ENCODE results near the gene OR10G2. TPM values are rescaled to one million over a fixed set of nuclear protein-coding genes. Genes with fewer than 3 reads are reported as not detected.

Gene OR10G2
- not detected for polyA plus RNA-seq (2013, experiment 1 of 2)
- polyA plus RNA-seq (2013, experiment 2 of 2) = not detected

DNA sequence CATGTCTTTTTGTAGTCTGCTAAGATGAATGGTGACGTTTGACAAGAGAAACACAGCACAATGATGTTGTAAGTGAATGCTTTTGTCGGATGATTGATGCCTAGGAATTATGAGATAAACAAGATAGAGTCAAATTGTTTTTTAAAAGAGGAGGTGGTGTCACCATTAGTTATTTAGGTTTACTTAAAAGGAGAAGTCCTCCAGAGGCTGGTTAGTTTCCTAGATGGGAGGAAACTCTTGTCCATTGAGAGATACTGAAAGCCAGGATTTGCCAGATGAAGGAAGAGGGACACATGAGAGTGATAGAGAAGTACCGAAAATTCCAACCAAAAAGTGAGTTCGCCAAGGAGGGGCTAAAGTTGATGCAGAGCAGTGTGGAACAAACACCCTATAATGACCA is at the start of gene OR10G2:
Gene OR10G2, minus strand, starts transcription at position 101 of the 400 bp plus-strand sequence. Its CDS starts 98 bp downstream, at position 3.
- Histone ChIP-seq H3K27me3 (ENCODE audit: insufficient read depth, low read length, poor library complexity) (no peaks in the 10 kb centered on the region), H3K4me3 (ENCODE audit: low read length) (no peak within 1 kb of the TSS), H3K4me1 (ENCODE audit: control insufficient read depth, low read depth, low read length) (no peaks in the 10 kb centered on the region), H3K9ac (ENCODE audit: low read length) (no peak within 1 kb of the TSS), H4K5ac (ENCODE audit: low read length) (no peak within 1 kb of the TSS), H2BK15ac (replicated peaks; ENCODE audit: low read depth) (no peak within 1 kb of the TSS), H3K4ac (ENCODE audit: low read depth, low read length) (no peak within 1 kb of the TSS), H2BK120ac (ENCODE audit: low read depth, low read length) (no peak within 1 kb of the TSS), H4K8ac (ENCODE audit: low read depth, low read length) (no peak within 1 kb of the TSS), H3K27ac (ENCODE audit: low read depth, low read length) (no peak within 1 kb of the TSS), H3K56ac (ENCODE audit: low read length) (no peak within 1 kb of the TSS), H3K79me1 (ENCODE audit: low read length) (no peaks in the 10 kb centered on the region), H3K23ac (ENCODE audit: low read length) (no peak within 1 kb of the TSS), H3K4me2 (ENCODE audit: low read length) (no peak within 1 kb of the TSS), H3K36me3 (ENCODE audit: control insufficient read depth, insufficient read depth, low read length) (no peaks in the 10 kb centered on the region), H2BK5ac (ENCODE audit: low read length) (no peak within 1 kb of the TSS), H3K79me2 (ENCODE audit: control insufficient read depth, insufficient read depth, low read length) (no peaks in the 10 kb centered on the region), H3K18ac (ENCODE audit: low read length) (no peak within 1 kb of the TSS), H2AK5ac (ENCODE audit: low read length) (no peak within 1 kb of the TSS)
- no peak for DNase-seq
- WGBS (ENCODE audit: extremely low coverage, insufficient coverage, low lambda C conversion rate) = no CpG with 5 or more reads among the region's 4 CpGs

GRCh38 chr14:21680072-21680471 is 45.3 kb upstream of the OR10G2 start:
- Histone ChIP-seq H2BK120ac (ENCODE audit: low read depth, low read length) (no peak overlapping the region), H3K27me3 (ENCODE audit: insufficient read depth, low read length, poor library complexity) (no peaks in the 10 kb centered on the region), H2AK5ac (ENCODE audit: low read length) (no peak overlapping the region), H3K4ac (ENCODE audit: low read depth, low read length) (no peak overlapping the region), H4K5ac (ENCODE audit: low read length) (no peak overlapping the region), H3K4me3 (ENCODE audit: low read length) (no peak overlapping the region), H3K27ac (ENCODE audit: low read depth, low read length) (no peak overlapping the region), H2BK15ac (replicated peaks; ENCODE audit: low read depth) (no peak overlapping the region), H3K4me2 (ENCODE audit: low read length) (no peak overlapping the region), H3K4me1 (ENCODE audit: control insufficient read depth, low read depth, low read length) (no peaks in the 10 kb centered on the region), H3K79me2 (ENCODE audit: control insufficient read depth, insufficient read depth, low read length) (no peaks in the 10 kb centered on the region), H3K36me3 (ENCODE audit: control insufficient read depth, insufficient read depth, low read length) (no peaks in the 10 kb centered on the region), H3K9ac (ENCODE audit: low read length) (no peak overlapping the region), H2BK5ac (ENCODE audit: low read length) (no peak overlapping the region), H3K23ac (ENCODE audit: low read length) (no peak overlapping the region), H3K18ac (ENCODE audit: low read length) (no peak overlapping the region), H3K56ac (ENCODE audit: low read length) (no peak overlapping the region), H3K79me1 (ENCODE audit: low read length) (no peaks in the 10 kb centered on the region), H4K8ac (ENCODE audit: low read depth, low read length) (no peak overlapping the region)
- DNase-seq = no peak
- no CpG with 5 or more reads among the region's 2 CpGs for WGBS (ENCODE audit: extremely low coverage, insufficient coverage, low lambda C conversion rate)

GRCh38 chr14:21675566-21675965 is 40.8 kb upstream of the OR10G2 start:
- Histone ChIP-seq H3K4ac (ENCODE audit: low read depth, low read length) (no peak overlapping the region), H2AK5ac (ENCODE audit: low read length) (no peak overlapping the region), H3K4me3 (ENCODE audit: low read length) (no peak overlapping the region), H2BK5ac (ENCODE audit: low read length) (no peak overlapping the region), H2BK120ac (ENCODE audit: low read depth, low read length) (no peak overlapping the region), H3K36me3 (ENCODE audit: control insufficient read depth, insufficient read depth, low read length) (no peaks in the 10 kb centered on the region), H3K9ac (ENCODE audit: low read length) (no peak overlapping the region), H3K18ac (ENCODE audit: low read length) (no peak overlapping the region), H3K4me2 (ENCODE audit: low read length) (no peak overlapping the region), H2BK15ac (replicated peaks; ENCODE audit: low read depth) (no peak overlapping the region), H3K56ac (ENCODE audit: low read length) (no peak overlapping the region), H4K8ac (ENCODE audit: low read depth, low read length) (no peak overlapping the region), H4K5ac (ENCODE audit: low read length) (no peak overlapping the region), H3K27ac (ENCODE audit: low read depth, low read length) (no peak overlapping the region), H3K4me1 (ENCODE audit: control insufficient read depth, low read depth, low read length) (no peaks in the 10 kb centered on the region), H3K23ac (ENCODE audit: low read length) (no peak overlapping the region), H3K27me3 (ENCODE audit: insufficient read depth, low read length, poor library complexity) (no peaks in the 10 kb centered on the region), H3K79me1 (ENCODE audit: low read length) (no peaks in the 10 kb centered on the region), H3K79me2 (ENCODE audit: control insufficient read depth, insufficient read depth, low read length) (no peaks in the 10 kb centered on the region)
- no peak for DNase-seq
- no CpG with 5 or more reads among the region's 4 CpGs for WGBS (ENCODE audit: extremely low coverage, insufficient coverage, low lambda C conversion rate)

DNA sequence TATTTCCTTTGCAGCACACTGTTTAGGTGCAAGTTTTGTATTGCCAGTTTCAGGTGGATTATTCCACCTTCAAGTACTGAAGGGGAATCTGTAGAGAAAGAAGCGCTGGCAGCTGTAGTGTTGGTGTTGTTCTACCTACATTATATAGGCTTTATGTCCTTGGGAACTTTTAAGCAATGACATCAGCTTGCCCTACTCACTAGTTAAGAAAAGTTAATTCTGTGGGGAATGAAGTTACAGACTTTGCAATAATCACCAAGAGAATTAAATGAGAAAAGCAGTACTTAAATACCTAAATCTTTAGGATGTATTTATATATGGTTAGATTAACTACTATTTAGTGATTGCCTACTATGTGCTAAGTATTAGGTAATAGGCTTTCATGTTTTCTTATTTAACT is 39.0 kb upstream of the OR10G2 start, which contains the start of gene OR4E1:
Gene OR4E1, minus strand, starts transcription at position 101 of the 400 bp plus-strand sequence. CDS start 2,883 bp downstream, outside the sequence.
- Histone ChIP-seq H2AK5ac (ENCODE audit: low read length) (no peak within 1 kb of the TSS), H3K79me2 (ENCODE audit: control insufficient read depth, insufficient read depth, low read length) (no peaks in the 10 kb centered on the region), H4K8ac (ENCODE audit: low read depth, low read length) (no peak within 1 kb of the TSS), H3K4me1 (ENCODE audit: control insufficient read depth, low read depth, low read length) (no peaks in the 10 kb centered on the region), H3K4me3 (ENCODE audit: low read length) (no peak within 1 kb of the TSS), H3K9ac (ENCODE audit: low read length) (no peak within 1 kb of the TSS), H2BK120ac (ENCODE audit: low read depth, low read length) (no peak within 1 kb of the TSS), H2BK5ac (ENCODE audit: low read length) (no peak within 1 kb of the TSS), H3K4me2 (ENCODE audit: low read length) (no peak within 1 kb of the TSS), H3K27me3 (ENCODE audit: insufficient read depth, low read length, poor library complexity) (no peaks in the 10 kb centered on the region), H3K79me1 (ENCODE audit: low read length) (no peaks in the 10 kb centered on the region), H3K18ac (ENCODE audit: low read length) (no peak within 1 kb of the TSS), H3K36me3 (ENCODE audit: control insufficient read depth, insufficient read depth, low read length) (no peaks in the 10 kb centered on the region), H3K4ac (ENCODE audit: low read depth, low read length) (no peak within 1 kb of the TSS), H3K56ac (ENCODE audit: low read length) (no peak within 1 kb of the TSS), H3K23ac (ENCODE audit: low read length) (no peak within 1 kb of the TSS), H4K5ac (ENCODE audit: low read length) (no peak within 1 kb of the TSS), H3K27ac (ENCODE audit: low read depth, low read length) (no peak within 1 kb of the TSS), H2BK15ac (replicated peaks; ENCODE audit: low read depth) (no peak within 1 kb of the TSS)
- no peak for DNase-seq
- no CpG with 5 or more reads among the region's 1 CpG for WGBS (ENCODE audit: extremely low coverage, insufficient coverage, low lambda C conversion rate)

DNA sequence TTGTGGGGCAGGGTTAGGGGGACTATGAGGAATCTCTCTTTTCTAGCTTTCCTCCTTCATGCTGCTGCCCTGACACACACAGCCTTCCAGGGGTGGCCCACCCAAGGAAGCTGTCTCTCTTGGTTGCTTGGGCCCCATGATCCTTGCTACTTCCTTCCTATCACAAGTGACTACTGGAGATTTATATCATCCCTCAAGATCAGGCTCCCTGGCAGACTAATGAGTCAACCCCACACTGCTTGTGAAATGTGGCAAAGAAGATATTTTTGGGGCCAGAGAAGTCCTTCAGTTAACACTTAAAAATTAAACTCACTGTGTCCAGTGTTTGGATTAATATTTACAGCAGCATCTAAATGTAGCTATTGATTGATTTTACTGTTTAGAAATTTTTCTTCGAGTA is 37.4 kb upstream of the OR10G2 start:
- H2BK5ac ChIP-seq (ENCODE audit: low read length) = no peak overlapping the region
- no peak overlapping the region for H2BK15ac ChIP-seq (replicated peaks; ENCODE audit: low read depth)
- no peaks in the 10 kb centered on the region for H3K36me3 ChIP-seq (ENCODE audit: control insufficient read depth, insufficient read depth, low read length)
- H3K4me2 ChIP-seq (ENCODE audit: low read length) = no peak overlapping the region
- H2BK120ac ChIP-seq (ENCODE audit: low read depth, low read length) = no peak overlapping the region
- H2AK5ac ChIP-seq (ENCODE audit: low read length) = no peak overlapping the region
- no peaks in the 10 kb centered on the region for H3K79me2 ChIP-seq (ENCODE audit: control insufficient read depth, insufficient read depth, low read length)
- H3K27ac ChIP-seq (ENCODE audit: low read depth, low read length) = no peak overlapping the region
- H3K79me1 ChIP-seq (ENCODE audit: low read length) = no peaks in the 10 kb centered on the region
- H3K56ac ChIP-seq (ENCODE audit: low read length) = no peak overlapping the region
- no peaks in the 10 kb centered on the region for H3K27me3 ChIP-seq (ENCODE audit: insufficient read depth, low read length, poor library complexity)
- no peak overlapping the region for H3K4ac ChIP-seq (ENCODE audit: low read depth, low read length)
- no peak overlapping the region for H4K5ac ChIP-seq (ENCODE audit: low read length)
- H3K9ac ChIP-seq (ENCODE audit: low read length) = no peak overlapping the region
- no CpG with 5 or more reads among the region's 1 CpG for WGBS (ENCODE audit: extremely low coverage, insufficient coverage, low lambda C conversion rate)
- no peak for DNase-seq
- no peak overlapping the region for H3K23ac ChIP-seq (ENCODE audit: low read length)
- H4K8ac ChIP-seq (ENCODE audit: low read depth, low read length) = no peak overlapping the region
- H3K4me3 ChIP-seq (ENCODE audit: low read length) = no peak overlapping the region
- no peaks in the 10 kb centered on the region for H3K4me1 ChIP-seq (ENCODE audit: control insufficient read depth, low read depth, low read length)
- H3K18ac ChIP-seq (ENCODE audit: low read length) = no peak overlapping the region

DNA sequence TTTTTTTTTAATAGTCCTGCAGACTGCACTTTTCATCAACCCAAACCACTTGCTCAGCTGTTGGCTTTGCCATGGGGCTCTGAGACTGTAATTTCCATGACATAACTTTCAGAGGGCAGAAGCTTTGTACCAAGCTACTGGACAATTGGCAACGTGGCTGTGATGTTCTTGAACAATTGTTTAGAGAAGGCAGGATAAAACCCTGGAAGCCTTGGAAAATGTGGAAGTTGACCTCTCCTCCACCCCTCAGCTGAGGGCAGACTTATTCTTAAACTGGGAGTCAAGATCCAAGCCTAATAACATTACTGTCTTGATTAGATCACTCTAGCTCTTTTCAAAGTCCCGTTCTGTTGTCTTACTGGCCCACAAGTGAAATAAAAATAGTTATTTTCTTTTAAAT is 36.6 kb upstream of the OR10G2 start:
- Histone ChIP-seq H3K4me2 (ENCODE audit: low read length) (no peak overlapping the region), H3K27ac (ENCODE audit: low read depth, low read length) (no peak overlapping the region), H3K18ac (ENCODE audit: low read length) (no peak overlapping the region), H2BK120ac (ENCODE audit: low read depth, low read length) (no peak overlapping the region), H3K27me3 (ENCODE audit: insufficient read depth, low read length, poor library complexity) (no peaks in the 10 kb centered on the region), H2BK15ac (replicated peaks; ENCODE audit: low read depth) (no peak overlapping the region), H3K56ac (ENCODE audit: low read length) (no peak overlapping the region), H3K4me3 (ENCODE audit: low read length) (no peak overlapping the region), H3K36me3 (ENCODE audit: control insufficient read depth, insufficient read depth, low read length) (no peaks in the 10 kb centered on the region), H3K9ac (ENCODE audit: low read length) (no peak overlapping the region), H3K79me2 (ENCODE audit: control insufficient read depth, insufficient read depth, low read length) (no peaks in the 10 kb centered on the region), H3K4ac (ENCODE audit: low read depth, low read length) (no peak overlapping the region), H3K4me1 (ENCODE audit: control insufficient read depth, low read depth, low read length) (no peaks in the 10 kb centered on the region), H3K23ac (ENCODE audit: low read length) (no peak overlapping the region), H3K79me1 (ENCODE audit: low read length) (no peaks in the 10 kb centered on the region), H2AK5ac (ENCODE audit: low read length) (no peak overlapping the region), H4K5ac (ENCODE audit: low read length) (no peak overlapping the region), H2BK5ac (ENCODE audit: low read length) (no peak overlapping the region), H4K8ac (ENCODE audit: low read depth, low read length) (no peak overlapping the region)
- DNase-seq = no peak
- WGBS (ENCODE audit: extremely low coverage, insufficient coverage, low lambda C conversion rate) = no CpG with 5 or more reads among the region's 2 CpGs

Data from mesendoderm (in vitro differentiated cells).